HG02852 (cell line): ENCODE data around the gene TXNDC11.

ENCODE experiments used
- ATAC-seq: cut with Tn5 transposase; IDR thresholded peaks from one replicate; pipeline ENCODE4 v1.9.1; 2021; ENCODE audit warnings: mild to moderate bottlenecking, moderate library complexity; ENCODE audit not compliant: unreplicated experiment

The TXNDC11 gene

GRCh38 chr16:11755022-11755760 lies 12.5 kb upstream of the TXNDC11 start:
- ATAC-seq: no peak

- ATAC-seq: no peak
Measured at GRCh38 chr16:11752856-11753255, 10.2 kb upstream of the TXNDC11 start.

- no peak for ATAC-seq
Measured at GRCh38 chr16:11750056-11750455, 7.4 kb upstream of the TXNDC11 start.

DNA sequence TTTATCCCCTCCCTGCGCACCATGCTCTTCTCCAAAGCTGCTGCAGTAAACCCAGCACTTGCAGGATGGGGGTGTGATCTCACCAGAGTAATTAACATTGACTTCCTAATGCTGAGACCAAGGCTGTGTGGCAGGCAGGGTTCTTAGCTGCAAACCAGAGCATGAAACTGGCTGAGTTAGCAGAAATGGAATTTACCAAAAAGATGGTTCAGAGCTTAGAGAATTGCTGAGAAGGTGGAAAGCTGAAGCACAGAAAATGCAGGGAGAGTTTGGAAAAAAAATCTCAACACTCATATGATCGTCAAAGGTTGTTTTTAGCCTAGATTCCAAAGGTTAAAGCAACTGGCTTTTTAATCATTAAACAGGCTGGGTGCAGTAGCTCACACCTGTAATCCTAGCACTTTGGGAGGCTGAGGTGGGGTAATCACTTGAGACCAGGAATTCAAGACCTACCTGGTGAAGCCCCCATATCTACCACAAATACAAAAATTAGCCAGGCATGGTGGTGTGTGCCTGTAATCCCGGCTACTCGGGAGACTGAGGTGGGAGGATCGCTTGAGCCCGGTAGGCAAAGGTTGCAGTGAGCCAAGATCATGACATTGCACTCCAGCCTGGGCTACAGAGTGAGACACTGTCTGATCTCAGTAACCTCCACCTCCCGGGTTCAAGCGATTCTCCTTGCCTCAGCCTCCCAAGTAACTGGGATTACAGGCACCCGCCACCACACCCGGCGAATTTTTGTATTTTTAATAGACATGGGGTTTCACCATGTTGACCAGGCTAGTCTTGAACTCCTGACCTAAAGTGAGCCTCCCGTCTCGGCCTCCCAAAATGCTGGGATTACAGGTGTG lies 6.0 kb upstream of the TXNDC11 start:
- ATAC-seq: no peak

GRCh38 chr16:11747949-11748403 lies 5.3 kb upstream of the TXNDC11 start:
- no peak for ATAC-seq

GRCh38 chr16:11744075-11744470 lies 1.4 kb upstream of the TXNDC11 start:
- ATAC-seq: no peak

DNA sequence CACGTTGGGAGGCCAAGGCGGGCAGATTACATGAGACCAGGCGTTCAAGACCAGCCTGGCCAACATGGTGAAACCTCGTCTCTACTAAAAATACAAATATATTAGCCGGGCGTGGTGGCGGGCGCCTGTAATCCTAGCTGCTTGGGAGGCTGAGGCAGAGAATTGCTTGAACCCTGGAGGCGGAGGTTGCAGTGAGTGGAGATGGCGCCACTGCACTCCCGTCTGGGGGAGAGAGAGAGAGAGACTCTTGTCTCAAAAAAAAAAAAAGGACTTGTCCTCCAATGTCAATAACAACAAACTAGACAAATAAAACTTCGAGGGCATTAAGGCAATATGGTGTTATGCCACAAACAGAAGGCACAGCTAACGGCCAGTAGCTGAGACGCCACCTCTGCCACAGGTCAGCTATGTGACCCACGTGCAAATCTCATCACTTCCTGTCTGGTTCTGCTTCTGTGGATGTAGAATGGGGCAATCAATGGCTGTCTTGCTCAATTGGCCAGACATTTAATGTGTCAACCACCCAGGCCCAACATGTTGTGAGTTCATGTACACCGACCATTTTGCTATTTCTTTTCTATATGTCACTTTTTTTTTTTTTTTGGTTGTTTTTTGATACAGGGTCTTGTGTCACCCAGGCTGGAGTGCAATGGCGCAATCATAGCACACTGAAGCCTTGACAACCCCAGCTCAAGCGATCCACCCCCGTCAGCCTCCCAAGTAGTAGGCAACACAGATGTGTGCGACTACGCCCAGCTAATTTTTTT lies 834 bp upstream of the TXNDC11 start:
- ATAC-seq: no peak

DNA sequence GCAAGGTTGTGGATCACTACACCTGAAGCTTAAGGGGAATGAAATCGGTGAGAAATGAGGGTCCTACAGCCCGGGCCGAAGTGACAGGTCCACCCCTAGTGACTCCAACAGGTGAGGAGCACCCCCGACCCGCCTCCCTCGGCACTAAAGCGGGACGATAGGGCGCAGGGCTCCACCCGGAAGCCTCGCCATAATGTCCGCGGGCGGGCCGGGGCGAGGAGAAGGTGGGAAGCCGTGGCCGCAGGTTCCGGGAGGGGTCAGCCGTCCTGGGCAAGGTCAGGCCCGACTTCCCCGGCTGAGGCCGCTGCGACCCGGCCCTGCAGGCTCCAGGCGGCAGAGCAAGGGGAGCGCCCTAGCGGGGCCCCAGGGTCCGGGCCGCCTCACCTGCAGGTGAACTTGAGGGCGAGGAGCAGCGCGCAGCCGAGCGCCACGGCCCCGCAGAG lies 543 bp downstream of the TXNDC11 start:
- peak; percentile 20 for ATAC-seq

DNA sequence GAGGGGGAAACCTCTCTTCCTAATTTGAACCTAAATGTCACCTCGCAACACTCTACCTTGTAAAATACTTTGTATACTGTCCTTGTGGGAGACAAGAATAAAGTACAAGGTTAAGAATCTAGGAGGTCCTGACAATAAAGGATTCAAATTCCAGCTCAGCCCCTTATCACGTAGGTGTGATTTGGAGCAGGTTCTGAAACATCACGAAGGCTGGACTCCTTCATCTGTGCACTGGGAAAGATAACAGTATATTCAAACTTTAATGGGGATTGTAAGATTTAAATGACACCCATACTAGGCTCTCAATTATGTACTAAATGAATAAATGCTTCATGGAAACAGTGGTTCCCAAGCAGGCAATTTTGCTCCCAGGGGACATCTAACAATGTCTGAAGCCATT lies 2.1 kb downstream of the TXNDC11 start:
- ATAC-seq: no peak

GRCh38 chr16:11738742-11739544 lies 3.7 kb downstream of the TXNDC11 start:
- no peak for ATAC-seq

DNA sequence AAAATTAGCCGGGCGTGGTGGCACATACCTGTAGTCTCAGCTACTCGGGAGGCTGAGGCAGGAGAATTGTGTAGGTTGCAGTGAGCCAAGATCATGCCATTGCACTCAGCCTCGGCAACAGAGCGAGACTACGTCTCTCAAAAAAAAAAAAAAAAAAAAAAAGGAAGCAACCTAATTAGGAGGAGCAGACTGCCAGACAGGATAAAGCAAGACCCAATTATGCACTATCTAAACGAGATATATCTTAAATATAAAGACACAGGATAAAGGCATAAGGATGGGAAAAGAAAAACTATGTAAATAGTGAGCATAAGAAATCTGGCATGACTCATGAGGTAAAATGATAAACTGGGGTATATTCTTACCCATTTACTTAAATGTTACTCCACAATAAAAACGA lies 4.9 kb downstream of the TXNDC11 start:
- no peak for ATAC-seq

DNA sequence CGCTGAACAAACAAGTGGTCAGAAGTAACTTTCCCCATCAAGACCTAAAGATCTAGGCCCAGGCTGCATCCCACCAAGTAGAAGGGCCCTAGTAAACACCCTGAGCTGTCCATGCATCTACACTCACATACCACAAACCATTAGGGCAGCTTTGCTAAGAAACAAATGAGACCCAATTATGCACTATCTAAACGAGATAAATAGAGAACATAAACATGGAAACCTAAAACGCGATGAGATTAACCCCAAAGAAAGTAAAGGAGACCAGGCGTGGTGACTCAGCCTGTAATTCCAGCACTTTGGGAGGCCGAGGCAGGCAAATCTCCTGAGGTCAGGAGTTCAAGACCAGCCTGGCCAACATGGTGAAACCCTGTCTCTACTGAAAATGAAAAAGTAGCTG lies 5.8 kb downstream of the TXNDC11 start:
- no peak for ATAC-seq

DNA sequence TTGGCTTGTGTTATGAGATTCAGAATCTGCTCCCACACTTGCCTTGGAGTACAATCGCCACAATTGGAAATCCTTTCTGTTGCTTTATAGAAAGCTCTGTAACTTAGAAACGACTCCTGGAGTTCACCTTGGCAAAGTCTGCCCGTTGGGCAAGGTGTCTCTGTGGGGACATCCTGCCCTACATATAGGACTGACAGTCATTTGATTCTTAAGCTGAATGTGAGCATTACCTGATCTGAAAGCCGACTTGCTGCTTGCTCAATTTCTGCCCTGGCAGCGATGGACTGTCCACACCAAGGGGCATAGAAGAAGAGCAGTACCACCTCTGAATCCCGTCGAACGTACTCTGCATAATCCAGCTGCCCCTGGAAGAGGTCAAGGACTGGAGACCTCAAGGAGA lies 6.9 kb downstream of the TXNDC11 start:
- no peak for ATAC-seq

- no peak for ATAC-seq
Measured at GRCh38 chr16:11734653-11735043, 8.0 kb downstream of the TXNDC11 start.

DNA sequence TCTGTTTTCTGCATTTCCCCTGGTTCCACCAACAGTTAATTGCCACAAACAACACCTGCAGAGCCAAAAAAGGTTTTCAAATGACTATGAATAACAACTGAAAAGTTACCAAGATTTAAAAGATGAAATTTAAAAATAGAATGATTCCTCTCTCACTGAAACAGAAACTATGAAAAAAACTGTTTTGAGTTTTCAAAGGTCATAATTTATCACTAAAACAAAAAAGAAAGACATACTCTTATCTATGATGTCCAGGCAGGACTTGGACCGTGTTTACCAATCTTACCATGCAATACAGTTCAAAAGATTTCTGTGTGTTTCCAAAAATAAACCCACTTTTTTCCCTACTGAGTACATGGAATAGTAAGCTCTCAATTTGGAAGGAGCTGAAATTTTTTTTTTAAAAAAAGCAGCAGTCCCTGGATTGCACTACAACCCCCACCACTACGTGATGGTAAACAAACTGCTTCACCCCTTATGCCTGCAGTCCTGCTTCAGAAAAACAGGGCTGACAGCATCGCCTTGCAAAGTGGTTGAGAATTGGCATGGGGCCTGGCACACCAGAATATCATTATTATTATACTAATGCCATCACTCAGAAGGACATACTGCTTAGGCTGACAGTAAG lies 8.5 kb downstream of the TXNDC11 start:
- ATAC-seq: no peak

- no peak for ATAC-seq
Measured at GRCh38 chr16:11731222-11731621, 11.4 kb downstream of the TXNDC11 start.

GRCh38 chr16:11729787-11730186 lies 12.9 kb downstream of the TXNDC11 start:
- no peak for ATAC-seq

- ATAC-seq: no peak
Measured at GRCh38 chr16:11727796-11728543, 14.7 kb downstream of the TXNDC11 start.

DNA sequence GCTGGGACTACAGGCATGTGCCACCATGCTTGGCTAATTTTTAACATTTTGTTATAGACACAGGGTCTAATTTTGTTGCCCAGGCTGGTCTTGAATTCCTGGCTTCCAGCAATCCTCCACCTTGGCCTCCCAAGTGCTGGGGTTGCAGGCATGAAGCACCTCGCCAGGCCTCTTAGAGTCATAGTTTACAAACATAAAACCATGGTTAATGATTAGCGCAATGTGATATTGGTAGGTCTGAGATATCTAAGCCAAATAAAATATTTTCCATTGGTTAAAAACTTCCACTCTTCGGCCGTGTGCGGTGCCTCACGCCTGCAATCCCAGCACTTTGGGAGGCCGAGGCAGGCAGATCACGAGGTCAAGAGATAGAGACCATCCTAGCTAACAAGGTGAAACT lies 16.6 kb downstream of the TXNDC11 start:
- ATAC-seq: no peak
